Tongue (tissue), 2 donors: ENCODE results near the gene GPATCH4. TPM values are rescaled to one million over a fixed set of nuclear protein-coding genes. Genes with fewer than 3 reads are reported as not detected.

Experiments used
- DNase-seq: peaks from one replicate; pipeline ENCODE4 v3.0.0-alpha.2; 2015
- total RNA-seq: library from RNA; depleted of rRNA; stranded (reverse); fragments of >200 nt; gene quantifications from one replicate; pipeline ENCODE4 v1.2.3, GENCODE V29; 2014

The GPATCH4 gene
- total RNA-seq, 1 donor from 2014 or later: 14.5 TPM

DNA sequence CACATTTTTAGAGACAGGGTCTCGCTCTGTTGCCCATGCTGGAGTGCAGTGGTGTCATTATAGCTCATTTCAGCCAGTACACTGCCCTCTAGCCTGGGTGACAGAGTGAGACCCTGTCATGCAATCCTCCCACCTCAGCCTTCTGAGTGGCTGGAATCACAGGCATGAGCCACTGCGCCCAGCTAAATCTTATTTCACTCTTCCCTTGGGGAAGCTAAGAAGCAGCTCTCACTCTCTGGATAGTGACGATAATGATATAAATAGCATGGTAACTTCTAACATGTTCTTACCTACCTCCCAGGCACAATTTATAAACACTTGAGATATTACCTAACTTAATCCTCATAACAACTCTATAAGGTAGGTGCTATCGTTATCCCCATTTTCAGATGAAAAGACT lies 53.8 kb downstream of the GPATCH4 start:
- no peak for DNase-seq

DNA sequence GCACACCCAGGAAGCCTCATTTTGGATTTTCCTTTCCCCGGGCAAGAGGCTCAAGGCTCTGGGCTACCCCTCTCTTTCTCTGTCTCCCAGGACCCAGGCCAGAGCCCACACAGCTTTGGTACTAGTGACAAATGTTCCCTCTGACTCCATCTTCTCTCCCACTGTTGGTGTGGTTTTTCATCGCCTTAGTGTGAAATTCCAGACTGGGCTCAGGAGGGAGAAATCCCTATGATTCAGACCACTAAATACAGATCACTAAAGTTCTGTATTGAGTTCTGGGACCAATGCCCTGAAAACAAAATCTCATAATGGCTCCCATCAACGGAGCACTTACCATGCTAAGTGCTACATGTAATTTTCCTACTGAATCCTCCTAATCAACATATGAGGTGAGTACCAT lies 55.0 kb downstream of the GPATCH4 start:
- no peak for DNase-seq

DNA sequence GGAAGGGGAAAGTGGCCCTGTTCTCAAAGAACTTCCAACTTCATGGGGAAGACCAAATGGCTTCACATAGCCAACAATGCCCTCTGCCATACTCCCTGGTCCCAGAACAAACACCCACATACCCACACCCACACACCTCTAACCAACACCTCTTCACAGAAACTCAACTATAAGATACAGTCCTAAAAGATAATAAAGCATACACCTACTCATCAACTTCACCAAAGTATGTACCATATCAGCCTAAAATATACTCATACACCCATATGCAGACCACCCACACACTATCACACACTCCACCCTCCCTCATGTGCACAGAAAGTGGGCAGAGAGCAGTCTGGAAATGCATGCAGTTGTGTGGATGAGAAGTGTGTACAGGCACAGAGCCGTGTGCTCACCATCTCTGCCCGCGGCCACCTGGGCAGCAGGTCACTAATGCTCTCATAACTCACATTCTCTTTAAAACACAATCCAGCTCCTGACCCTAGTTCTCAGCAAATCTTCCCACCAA lies 56.6 kb downstream of the GPATCH4 start:
- DNase-seq: no peak

Other genes starting within 250 kb of the GPATCH4 start
- gene RHBG, start 232.3 kb downstream of the GPATCH4 start, total RNA-seq: 0.31 TPM
- gene MEF2D, start 100.7 kb downstream of the GPATCH4 start, total RNA-seq: 23.6 TPM
- 10.3 TPM for gene IQGAP3, start 28.9 kb downstream of the GPATCH4 start, total RNA-seq
- gene TTC24, start 21.8 kb downstream of the GPATCH4 start, total RNA-seq: 0.82 TPM
- 35.1 TPM for gene NAXE, start 9.7 kb downstream of the GPATCH4 start, total RNA-seq
- not detected for gene HAPLN2, start 17.9 kb upstream of the GPATCH4 start, total RNA-seq
- 1.5 TPM for gene BCAN, start 40.6 kb upstream of the GPATCH4 start, total RNA-seq
- gene NES, start 75.9 kb upstream of the GPATCH4 start, total RNA-seq: 216 TPM
- 53.1 TPM for gene CRABP2, start 104.1 kb upstream of the GPATCH4 start, total RNA-seq
- gene METTL25B, start 127.0 kb upstream of the GPATCH4 start, total RNA-seq: 7.0 TPM
- 7.8 TPM for gene ISG20L2, start 127.3 kb upstream of the GPATCH4 start, total RNA-seq
- gene MRPL24, start 139.6 kb upstream of the GPATCH4 start, total RNA-seq: 35.0 TPM
- 130 TPM for gene HDGF, start 150.2 kb upstream of the GPATCH4 start, total RNA-seq
- 23.3 TPM for gene PRCC, start 166.1 kb upstream of the GPATCH4 start, total RNA-seq
- not detected for gene SH2D2A, start 215.4 kb upstream of the GPATCH4 start, total RNA-seq